SK-N-SH (cell line): ENCODE results near the gene SNRPE. TPM values are rescaled to one million over a fixed set of nuclear protein-coding genes. Genes with fewer than 3 reads are reported as not detected.
"Not testable (repeated sequence)": the region's sequence is repeated elsewhere in the genome, so short reads cannot be mapped to it uniquely, and the experiment has no call there.

ENCODE experiments used
- CTCF ChIA-PET: fragments of 300-600, 350-600 bp; formaldehyde crosslinking; extraction: SDS; loops from one replicate; lab custom pipeline; 2021; lab: Yijun Ruan, JAX
- POLR2A ChIA-PET: fragments of 350-600 bp; sonication (Branson Sonifier 250); formaldehyde crosslinking; extraction: SDS; loops from one replicate; lab custom pipeline; 2020; ENCODE audit warnings: antibody characterized with exemption, inconsistent platforms; lab: Yijun Ruan, JAX
- DNase-seq: peaks from one replicate; pipeline ENCODE4 v3.0.0; 2012
- H2AFZ ChIP-seq: fragments of 200-600 bp; sonication (generic); 2 replicates; pipeline ENCODE4 v1.8.1; 2016; ENCODE audit warnings: antibody characterized with exemption, mild to moderate bottlenecking, low read depth
- H3F3A ChIP-seq: fragments of 200-600 bp; sonication (generic); replicated peaks from 2 replicates; pipeline ENCODE3; 2016; ENCODE audit warnings: antibody characterized with exemption, mild to moderate bottlenecking; ENCODE audit not compliant: insufficient read depth
- H3K27ac ChIP-seq, 2 experiments: fragments of 200-500 bp in 1 of 2; fragments of 200-600 bp in 1 of 2; sonication (Bioruptor generic) in 1 of 2; sonication (generic), shearing (Covaris generic) in 1 of 2; 2 replicates each; pipeline versions ENCODE4 v1.5.1 to v1.6.1; 2014 to 2016; ENCODE audit warnings: low read depth in 2 of 2, inconsistent platforms in 1 of 2, low read length in 1 of 2, mild to moderate bottlenecking in 1 of 2, mixed read lengths in 1 of 2
- H3K27me3 ChIP-seq: fragments of 200-600 bp; sonication (generic), shearing (Covaris generic); 2 replicates; pipeline ENCODE4 v1.6.1; 2016; ENCODE audit warnings: mixed run types; ENCODE audit not compliant: insufficient read depth
- H3K36me3 ChIP-seq, 2 experiments: fragments of 200-500 bp in 1 of 2; fragments of 200-600 bp in 1 of 2; sonication (Bioruptor generic) in 1 of 2; sonication (generic) in 1 of 2; replicated peaks in 1 of 2; 2 replicates each; pipeline versions ENCODE3 to v1.5.1; 2014 to 2016; ENCODE audit warnings: low read length in 1 of 2, mild to moderate bottlenecking in 1 of 2; ENCODE audit not compliant: insufficient read depth in 2 of 2, control insufficient read depth in 1 of 2
- H3K4me1 ChIP-seq, 2 experiments: fragments of 200-500 bp in 1 of 2; fragments of 200-600 bp in 1 of 2; sonication (Bioruptor generic) in 1 of 2; sonication (generic), shearing (Covaris generic) in 1 of 2; 2 replicates each; pipeline versions ENCODE4 v1.5.1 to v1.6.1; 2014 to 2016; ENCODE audit warnings: low read depth in 1 of 2, low read length in 1 of 2, mixed run types in 1 of 2; ENCODE audit not compliant: insufficient read depth in 2 of 2, control insufficient read depth in 1 of 2
- H3K4me2 ChIP-seq: fragments of 200-600 bp; sonication (generic), shearing (Covaris generic); 2 replicates; pipeline ENCODE4 v1.6.1; 2017; ENCODE audit warnings: mixed run types
- H3K4me3 ChIP-seq, 2 experiments: fragments of 200-500 bp in 1 of 2; fragments of 200-600 bp in 1 of 2; sonication (Bioruptor generic) in 1 of 2; sonication (generic), shearing (Covaris generic) in 1 of 2; 2 replicates each; pipeline versions ENCODE4 v1.5.1 to v1.8.1; 2014 to 2016; ENCODE audit warnings: low read depth in 2 of 2, inconsistent platforms in 1 of 2, low read length in 1 of 2, mild to moderate bottlenecking in 1 of 2, mixed read lengths in 1 of 2, moderate library complexity in 1 of 2
- H3K79me2 ChIP-seq: fragments of 200-600 bp; sonication (generic); 2 replicates; pipeline ENCODE4 v1.8.1; 2017; ENCODE audit warnings: mild to moderate bottlenecking; ENCODE audit not compliant: insufficient read depth
- H3K9ac ChIP-seq: fragments of 200-600 bp; sonication (generic); 2 replicates; pipeline ENCODE4 v1.6.1; 2017; ENCODE audit warnings: mixed run types
- H3K9me2 ChIP-seq: fragments of 200-600 bp; sonication (generic); 2 replicates; pipeline ENCODE4 v1.6.1; 2017; ENCODE audit warnings: mixed run types
- H3K9me3 ChIP-seq: fragments of 200-600 bp; sonication (generic); 2 replicates; pipeline ENCODE4 v1.6.1; 2017; ENCODE audit warnings: mixed run types, mild to moderate bottlenecking, moderate library complexity
- H4K20me1 ChIP-seq: fragments of 200-600 bp; sonication (generic); 2 replicates; pipeline ENCODE4 v1.6.1; 2017; ENCODE audit warnings: mild to moderate bottlenecking, mixed run types; ENCODE audit not compliant: insufficient read depth
- EZH2phosphoT487 ChIP-seq: fragments of 200-600 bp; sonication (generic); IDR thresholded peaks from 2 replicates; pipeline ENCODE4 v1.6.1; 2017; ENCODE audit warnings: low read depth, mixed run types, mild to moderate bottlenecking, antibody characterized with exemption, moderate library complexity, borderline replicate concordance
- IRF3 ChIP-seq: fragments of 150-350 bp; IDR thresholded peaks from 2 replicates; pipeline ENCODE4 v1.6.1; 2016; ENCODE audit warnings: mild to moderate bottlenecking, low read depth, low read length
- JUND ChIP-seq: IDR thresholded peaks from 2 replicates; pipeline ENCODE4 v1.4.0; 2012
- NFIC ChIP-seq: IDR thresholded peaks from 2 replicates; pipeline ENCODE4 v1.4.0; 2012; ENCODE audit warnings: borderline replicate concordance
- PBX3 ChIP-seq: IDR thresholded peaks from 2 replicates; pipeline ENCODE4; 2012
- RXRA ChIP-seq: IDR thresholded peaks from 2 replicates; pipeline ENCODE4 v1.4.0; 2012; ENCODE audit warnings: low read depth, mild to moderate bottlenecking, borderline replicate concordance
- SMC3 ChIP-seq: IDR thresholded peaks from 2 replicates; pipeline ENCODE4 v1.6.1; 2012; ENCODE audit warnings: low read depth, low read length, improper control_type of control experiment
- TAF1 ChIP-seq: IDR thresholded peaks from 2 replicates; pipeline ENCODE4 v1.6.1; 2012; ENCODE audit warnings: low read depth, mild to moderate bottlenecking, low read length, moderate library complexity, borderline replicate concordance
- TCF12 ChIP-seq: IDR thresholded peaks from 2 replicates; pipeline ENCODE4 v1.4.0; 2012
- YY1 ChIP-seq: IDR thresholded peaks from 2 replicates; pipeline ENCODE4 v1.4.0; 2012; ENCODE audit warnings: low read depth, mild to moderate bottlenecking
- WGBS: methylation state at CpG from one replicate; pipeline ENCODE4 v1.1.6; 2017; ENCODE audit warnings: low lambda C conversion rate; 5-methylcytosine and 5-hydroxymethylcytosine counted together
- polyA plus RNA-seq, 3 experiments: library from polyadenylated mRNA; depleted of rRNA; stranded (reverse); fragments of >200 nt; gene quantifications; 2 replicates each; pipeline ENCODE4 v1.2.3, GENCODE V29; 2012

SNRPE gene
- polyA plus RNA-seq, 1 of the 3 experiments (the other 2 are of a cell fraction), result 359 TPM

GRCh38 chr1:203828002-203828401 is 33.4 kb upstream of the SNRPE start:
- H3K27me3 ChIP-seq, result no peaks in the 10 kb centered on the region
- H2AFZ ChIP-seq, result no peak overlapping the region
- no peak overlapping the region for H3K9ac ChIP-seq
- ChIA-PET POLR2A (no interaction called here), CTCF (no interaction called here)
- H3F3A ChIP-seq, result peaks cover 23% of the 10 kb centered on the region
- no peak for DNase-seq
- H3K4me1 ChIP-seq, result peaks cover 4 to 5% of the 10 kb centered on the region in 2 experiments; a peak in 2 of 4 replicates
- no peaks in the 10 kb centered on the region for H3K9me2 ChIP-seq
- H3K36me3 ChIP-seq, result peaks cover 78 to 83% of the 10 kb centered on the region in 2 experiments
- H3K4me2 ChIP-seq, result no peak overlapping the region
- no peak overlapping the region for H3K4me3 ChIP-seq
- H3K27ac ChIP-seq, result peak overlapping the region; percentile 58 to 62; a peak in 3 of 4 replicates
- peaks cover 59% of the 10 kb centered on the region for H3K79me2 ChIP-seq
- peaks cover 19% of the 10 kb centered on the region for H4K20me1 ChIP-seq
- TF ChIP-seq RXRA, result 0 out of 2 replicates have a peak, but pooled peaks have one; percentile 18
- no peak for TF ChIP-seq EZH2phosphoT487
- 83% methylated on average over 5 of the region's 5 CpGs for WGBS
- H3K9me3 ChIP-seq, result no peaks in the 10 kb centered on the region

- Histone ChIP-seq H3K4me1 (peaks cover 4 to 5% of the 10 kb centered on the region in 2 experiments; a peak in 2 of 4 replicates), H3K4me2 (no peak overlapping the region), H3K36me3 (peaks cover 75 to 83% of the 10 kb centered on the region in 2 experiments), H4K20me1 (peaks cover 15% of the 10 kb centered on the region), H3K9ac (no peak overlapping the region), H3K27me3 (no peaks in the 10 kb centered on the region), H3K79me2 (peaks cover 54% of the 10 kb centered on the region), H3K27ac (peak overlapping the region; percentile 43 to 62; a peak in 3 of 4 replicates), H2AFZ (no peak overlapping the region), H3F3A (peaks cover 20% of the 10 kb centered on the region), H3K4me3 (no peak overlapping the region), H3K9me2 (no peaks in the 10 kb centered on the region), H3K9me3 (no peaks in the 10 kb centered on the region)
- DNase-seq, result no peak
- 14% methylated on average over 1 of the region's 1 CpG for WGBS
- no peak for TF ChIP-seq PBX3
- TF ChIP-seq YY1, result no peak
- TF ChIP-seq TAF1, result no peak
- TF ChIP-seq SMC3, result no peak
- TF ChIP-seq JUND, result no peak
- no peak for TF ChIP-seq IRF3
- TF ChIP-seq NFIC, result no peak
- POLR2A ChIA-PET, result no interaction called here
- CTCF ChIA-PET, result no interaction called here
Observed at GRCh38 chr1:203828503-203828902, 32.9 kb upstream of the SNRPE start.

- POLR2A ChIA-PET, H3K4me1 ChIP-seq, H3K9me3 ChIP-seq, H2AFZ ChIP-seq, DNase-seq: not testable (repeated sequence)
- WGBS, result 59% methylated on average over 5 of the region's 5 CpGs
- peak; percentile 43; the same call in 1 of the 2 replicates for TF ChIP-seq TCF12
- TF ChIP-seq NFIC, result peak; percentile 30; the same call in 1 of the 2 replicates
- TF ChIP-seq PBX3, result peak; percentile 15; the same call in 1 of the 2 replicates
- TF ChIP-seq, all 33 proteins: peak for 3; not testable (repeated sequence) for 30
- CTCF ChIA-PET, H3K4me2 ChIP-seq, H3K9ac ChIP-seq, H3K9me2 ChIP-seq, H3K4me3 ChIP-seq, H3K27me3 ChIP-seq: not testable (repeated sequence)
- Histone ChIP-seq H3K36me3 (peaks cover 79 to 84% of the 10 kb centered on the region in 2 experiments), H3K27ac (peak overlapping the region; percentile 47 to 62; a peak in 3 of 4 replicates), H3F3A (peaks cover 18% of the 10 kb centered on the region), H4K20me1 (peaks cover 12% of the 10 kb centered on the region), H3K79me2 (peaks cover 54% of the 10 kb centered on the region)
Observed at GRCh38 chr1:203829247-203829646, 32.2 kb upstream of the SNRPE start.
